HG03354 (cell line): Measurements from ENCODE around the gene PATJ.
"Not testable (repeated sequence)": the region's sequence is repeated elsewhere in the genome, so short reads cannot be mapped to it uniquely, and the experiment has no call there.

ENCODE experiments used
- ATAC-seq: cut with Tn5 transposase; IDR thresholded peaks from one replicate; pipeline ENCODE4 v1.9.1; 2021; ENCODE audit warnings: mild to moderate bottlenecking; ENCODE audit not compliant: unreplicated experiment, poor library complexity, severe bottlenecking

Gene PATJ

GRCh38 chr1:61873581-61873980 is 131.3 kb downstream of the PATJ start:
- ATAC-seq: no peak

DNA sequence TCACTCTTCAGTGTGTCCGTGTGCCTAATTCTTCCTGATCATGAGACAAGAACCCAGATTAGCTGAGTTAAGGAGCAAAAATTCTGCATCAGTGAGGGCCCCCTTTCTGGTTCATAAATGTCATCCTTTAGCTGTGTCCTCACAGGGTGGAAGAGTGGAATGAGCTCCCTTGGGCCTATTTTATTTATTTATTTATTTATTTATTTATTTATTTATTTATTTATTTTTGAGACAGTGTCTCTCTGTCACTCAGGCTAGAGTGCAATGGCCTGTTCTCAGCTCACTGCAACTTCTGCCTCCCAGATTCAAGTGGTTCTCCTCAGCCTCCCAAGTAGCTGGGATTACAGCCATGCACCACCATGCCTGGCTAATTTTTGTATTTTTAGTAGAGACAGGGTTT is 131.7 kb downstream of the PATJ start:
- ATAC-seq: no peak

- ATAC-seq: no peak
These were observed 132.9 kb downstream of the PATJ start for GRCh38 chr1:61875198-61875597.

- not testable (repeated sequence) for ATAC-seq
These were observed 137.7 kb downstream of the PATJ start for GRCh38 chr1:61879887-61880474.

DNA sequence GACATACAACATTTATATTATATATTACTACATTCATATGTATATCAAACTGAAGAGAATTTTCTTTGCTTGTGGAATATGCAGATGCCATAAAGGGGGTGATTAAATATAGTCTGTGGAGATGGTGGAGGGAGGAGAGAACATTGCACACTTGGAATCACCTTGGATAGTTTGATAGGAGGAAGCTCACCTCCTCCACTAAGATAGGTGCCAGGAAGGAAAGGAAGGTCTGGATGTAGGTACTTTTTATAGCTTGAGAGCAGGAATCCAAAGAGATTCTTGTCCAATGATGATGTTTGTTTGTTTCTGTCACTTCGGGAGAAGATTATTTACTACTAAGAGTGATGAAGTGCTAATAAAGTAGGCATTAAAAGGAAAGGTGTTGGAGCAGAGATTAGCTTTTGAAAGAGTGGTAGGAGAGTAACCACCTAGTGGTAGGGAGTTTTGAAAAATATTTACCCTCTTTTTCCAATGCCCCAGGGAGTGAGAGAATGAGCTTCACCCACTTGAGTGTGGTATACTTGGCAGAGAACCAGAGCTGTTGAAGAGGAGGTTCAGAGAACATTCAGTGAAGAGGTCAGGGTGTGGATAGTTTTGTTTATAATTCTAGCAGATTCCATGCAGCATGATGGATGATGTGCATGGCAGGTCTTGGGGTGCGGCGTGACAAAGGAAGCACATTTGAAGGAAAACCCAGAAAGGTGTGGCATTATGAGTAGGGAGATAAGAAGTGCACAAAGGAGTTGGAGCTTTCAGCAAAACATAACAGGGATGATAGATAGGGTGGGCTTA is 145.0 kb downstream of the PATJ start:
- no peak for ATAC-seq

- no peak for ATAC-seq
These were observed 145.8 kb downstream of the PATJ start for GRCh38 chr1:61887931-61888564.

- no peak for ATAC-seq
These were observed 146.5 kb downstream of the PATJ start for GRCh38 chr1:61888808-61889207.

DNA sequence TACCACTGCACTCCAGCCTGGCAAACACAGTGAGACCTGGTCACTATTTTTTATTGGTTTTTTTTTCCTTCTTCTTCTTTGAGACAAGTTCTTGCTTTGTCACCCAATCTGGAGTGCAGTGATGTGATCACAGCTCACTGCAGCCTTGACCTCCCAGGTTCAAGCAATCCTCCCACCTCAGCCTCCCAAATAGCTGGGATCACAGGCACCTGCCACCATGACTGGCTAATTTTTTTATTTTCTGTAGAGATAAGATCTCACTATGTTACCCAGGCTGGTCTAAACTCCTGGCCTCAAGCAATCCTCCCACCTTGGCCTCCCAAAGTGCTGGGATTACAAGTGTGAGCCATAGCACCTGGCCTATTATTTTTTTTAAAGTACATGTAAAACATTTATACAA is 148.2 kb downstream of the PATJ start:
- not testable (repeated sequence) for ATAC-seq

GRCh38 chr1:61892977-61893376 is 150.7 kb downstream of the PATJ start:
- ATAC-seq: no peak

- not testable (repeated sequence) for ATAC-seq
These were observed 152.0 kb downstream of the PATJ start for GRCh38 chr1:61894296-61894695.

GRCh38 chr1:61895175-61895574 is 152.9 kb downstream of the PATJ start:
- no peak for ATAC-seq

GRCh38 chr1:61898658-61899057 is 156.4 kb downstream of the PATJ start:
- ATAC-seq: no peak

GRCh38 chr1:61904354-61904753 is 162.1 kb downstream of the PATJ start:
- ATAC-seq: no peak

DNA sequence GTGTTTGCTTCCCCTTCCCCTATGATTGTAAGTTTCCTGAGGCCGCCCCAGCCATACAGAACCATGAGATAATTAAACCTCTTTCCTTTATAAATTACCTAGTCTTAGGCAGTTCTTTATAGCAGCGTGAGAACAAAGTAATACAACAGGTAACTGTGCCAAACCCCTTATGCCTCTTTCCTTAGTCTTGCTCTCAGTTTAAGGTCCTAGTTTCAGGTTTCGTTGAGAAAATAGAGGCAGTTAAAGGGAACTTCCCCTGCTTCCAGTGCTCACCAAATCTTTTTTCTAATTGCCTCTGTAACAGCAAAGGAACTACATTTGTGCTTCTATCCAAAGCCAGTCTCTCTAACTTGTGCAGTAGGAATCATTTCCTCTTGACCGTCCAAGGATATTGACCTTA is 164.8 kb downstream of the PATJ start:
- ATAC-seq: no peak

GRCh38 chr1:61910035-61910434 is 167.8 kb downstream of the PATJ start:
- no peak for ATAC-seq

- ATAC-seq: no peak
These were observed 172.7 kb downstream of the PATJ start for GRCh38 chr1:61914823-61915482.

- ATAC-seq: no peak
These were observed 179.2 kb downstream of the PATJ start for GRCh38 chr1:61921435-61921834.

GRCh38 chr1:61922950-61923480 is 180.7 kb downstream of the PATJ start:
- ATAC-seq: no peak

DNA sequence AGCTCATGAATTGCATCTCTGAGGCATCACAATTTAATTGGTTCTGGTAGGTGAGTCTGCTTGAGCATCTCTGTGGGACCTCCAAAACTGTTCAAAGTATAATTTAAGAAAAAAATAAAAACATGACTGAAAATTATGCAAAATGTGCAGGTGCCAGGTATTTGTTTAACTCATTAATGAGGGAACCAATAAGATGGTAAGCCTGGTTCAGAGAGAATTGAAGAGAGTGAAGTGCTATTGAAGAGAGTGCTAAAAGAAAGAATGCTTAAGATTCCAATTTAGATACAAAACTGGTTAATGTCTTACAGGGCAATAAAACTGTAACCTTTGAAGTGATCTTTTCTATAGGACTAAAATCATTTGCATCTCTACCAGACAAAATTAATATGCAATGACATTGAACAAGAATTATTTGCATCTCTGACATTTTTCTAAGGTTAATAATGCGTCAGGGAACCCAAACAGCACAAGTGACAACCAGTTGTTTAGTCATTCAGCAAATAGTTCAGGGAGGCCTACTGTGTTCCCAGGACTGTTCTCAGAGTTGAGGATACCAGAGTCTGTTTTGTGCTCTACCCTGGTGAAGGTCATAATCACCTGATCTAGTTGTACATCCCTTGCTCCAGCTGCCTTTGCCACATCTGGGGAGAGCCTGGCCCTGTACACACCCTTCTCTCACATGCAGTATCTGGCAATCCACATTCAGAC is 183.5 kb downstream of the PATJ start:
- no peak for ATAC-seq

DNA sequence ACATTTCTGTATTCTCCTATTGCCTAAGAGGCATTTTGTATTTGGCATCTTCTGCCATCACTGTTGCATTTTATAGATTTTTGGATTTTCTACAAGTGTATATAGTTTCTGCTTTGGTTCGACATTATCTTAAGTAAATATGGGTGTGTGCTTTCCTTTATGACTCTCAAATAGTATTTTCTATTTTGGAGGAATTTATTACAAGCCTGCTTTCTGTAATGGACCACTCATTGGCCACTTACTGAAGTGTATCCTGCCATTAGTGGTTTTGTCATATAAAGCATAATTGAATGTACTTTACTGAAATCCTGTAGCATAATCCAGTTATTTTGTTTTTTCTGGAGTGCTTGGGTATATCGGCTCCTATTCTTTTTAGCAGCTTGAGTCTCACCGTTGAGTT is 184.3 kb downstream of the PATJ start:
- ATAC-seq: no peak
